ENCODE measurements around the gene CLSTN2.

GRCh38 chr3:140034058-140034457, 99.1 kb downstream of the CLSTN2 start:
- TF ChIP-seq ZNF275 (CRISPR knock-in tag; IDR thresholded peaks at IDR 0.05; ENCODE audit: borderline replicate concordance) (no peak), CREB1 (IDR thresholded peaks at IDR 0.05) (no peak), CREB1 (CRISPR knock-in tag; IDR thresholded peaks at IDR 0.05) (no peak), ZNF292 (CRISPR knock-in tag; IDR thresholded peaks at IDR 0.05; ENCODE audit: borderline replicate concordance, low read depth) (no peak), CHD4 (IDR thresholded peaks at IDR 0.05; ENCODE audit: borderline replicate concordance, low read length) (no peak), DNMT1 (CRISPR knock-in tag; IDR thresholded peaks at IDR 0.05) (no peak), MAFK (conservative IDR thresholded peaks at IDR 0.05 in 1 of 2, IDR thresholded peaks at IDR 0.05 in 1 of 2; ENCODE audit: low read length in 2 of 2) (no peak), NCOA2 (CRISPR knock-in tag; IDR thresholded peaks at IDR 0.05) (no peak), ZNF44 (CRISPR knock-in tag; IDR thresholded peaks at IDR 0.05) (no peak)
- TF ChIP-seq, protein P1, sequence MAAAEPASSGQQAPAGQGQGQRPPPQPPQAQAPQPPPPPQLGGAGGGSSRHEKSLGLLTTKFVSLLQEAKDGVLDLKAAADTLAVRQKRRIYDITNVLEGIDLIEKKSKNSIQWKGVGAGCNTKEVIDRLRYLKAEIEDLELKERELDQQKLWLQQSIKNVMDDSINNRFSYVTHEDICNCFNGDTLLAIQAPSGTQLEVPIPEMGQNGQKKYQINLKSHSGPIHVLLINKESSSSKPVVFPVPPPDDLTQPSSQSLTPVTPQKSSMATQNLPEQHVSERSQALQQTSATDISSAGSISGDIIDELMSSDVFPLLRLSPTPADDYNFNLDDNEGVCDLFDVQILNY (CRISPR knock-in tag; conservative IDR thresholded peaks at IDR 0.05), result no peak
- TF ChIP-seq, protein P2, sequence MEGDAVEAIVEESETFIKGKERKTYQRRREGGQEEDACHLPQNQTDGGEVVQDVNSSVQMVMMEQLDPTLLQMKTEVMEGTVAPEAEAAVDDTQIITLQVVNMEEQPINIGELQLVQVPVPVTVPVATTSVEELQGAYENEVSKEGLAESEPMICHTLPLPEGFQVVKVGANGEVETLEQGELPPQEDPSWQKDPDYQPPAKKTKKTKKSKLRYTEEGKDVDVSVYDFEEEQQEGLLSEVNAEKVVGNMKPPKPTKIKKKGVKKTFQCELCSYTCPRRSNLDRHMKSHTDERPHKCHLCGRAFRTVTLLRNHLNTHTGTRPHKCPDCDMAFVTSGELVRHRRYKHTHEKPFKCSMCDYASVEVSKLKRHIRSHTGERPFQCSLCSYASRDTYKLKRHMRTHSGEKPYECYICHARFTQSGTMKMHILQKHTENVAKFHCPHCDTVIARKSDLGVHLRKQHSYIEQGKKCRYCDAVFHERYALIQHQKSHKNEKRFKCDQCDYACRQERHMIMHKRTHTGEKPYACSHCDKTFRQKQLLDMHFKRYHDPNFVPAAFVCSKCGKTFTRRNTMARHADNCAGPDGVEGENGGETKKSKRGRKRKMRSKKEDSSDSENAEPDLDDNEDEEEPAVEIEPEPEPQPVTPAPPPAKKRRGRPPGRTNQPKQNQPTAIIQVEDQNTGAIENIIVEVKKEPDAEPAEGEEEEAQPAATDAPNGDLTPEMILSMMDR (CRISPR knock-in tag; IDR thresholded peaks at IDR 0.05), result no peak
- TF ChIP-seq, protein P3, sequence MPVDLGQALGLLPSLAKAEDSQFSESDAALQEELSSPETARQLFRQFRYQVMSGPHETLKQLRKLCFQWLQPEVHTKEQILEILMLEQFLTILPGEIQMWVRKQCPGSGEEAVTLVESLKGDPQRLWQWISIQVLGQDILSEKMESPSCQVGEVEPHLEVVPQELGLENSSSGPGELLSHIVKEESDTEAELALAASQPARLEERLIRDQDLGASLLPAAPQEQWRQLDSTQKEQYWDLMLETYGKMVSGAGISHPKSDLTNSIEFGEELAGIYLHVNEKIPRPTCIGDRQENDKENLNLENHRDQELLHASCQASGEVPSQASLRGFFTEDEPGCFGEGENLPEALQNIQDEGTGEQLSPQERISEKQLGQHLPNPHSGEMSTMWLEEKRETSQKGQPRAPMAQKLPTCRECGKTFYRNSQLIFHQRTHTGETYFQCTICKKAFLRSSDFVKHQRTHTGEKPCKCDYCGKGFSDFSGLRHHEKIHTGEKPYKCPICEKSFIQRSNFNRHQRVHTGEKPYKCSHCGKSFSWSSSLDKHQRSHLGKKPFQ (CRISPR knock-in tag; IDR thresholded peaks at IDR 0.05; ENCODE audit: insufficient replicate concordance), result no peak
